Subcutaneous abdominal adipose tissue (tissue), 5 donors: Measurements from ENCODE around the gene TOMM7.

Experiments
- H3K27ac ChIP-seq: one replicate; pipeline ENCODE4 v1.7.0; 2013; ENCODE audit warnings: low read depth, mild to moderate bottlenecking, inconsistent platforms, low read length, moderate library complexity
- H3K27me3 ChIP-seq, 5 donors: one replicate each; pipeline ENCODE4 v1.7.0; 2013; ENCODE audit warnings: low read length in 5 of 5, inconsistent platforms in 1 of 5; ENCODE audit not compliant: control insufficient read depth in 5 of 5, insufficient read depth in 4 of 5
- H3K36me3 ChIP-seq, 5 donors: one replicate each; pipeline ENCODE4 v1.7.0; 2013; ENCODE audit warnings: low read length in 5 of 5; ENCODE audit not compliant: control insufficient read depth in 5 of 5, insufficient read depth in 5 of 5
- H3K4me1 ChIP-seq, 5 donors: one replicate each; pipeline ENCODE4 v1.7.0; 2013; ENCODE audit warnings: low read length in 5 of 5, mild to moderate bottlenecking in 3 of 5, moderate library complexity in 1 of 5; ENCODE audit not compliant: control insufficient read depth in 5 of 5, insufficient read depth in 5 of 5
- H3K4me3 ChIP-seq, 5 donors: one replicate each; pipeline ENCODE4 v1.7.0; 2013; ENCODE audit warnings: low read length in 5 of 5, low read depth in 1 of 5
- H3K9ac ChIP-seq, 5 donors: one replicate each; pipeline ENCODE4 v1.7.0; 2013; ENCODE audit warnings: low read length in 5 of 5, mild to moderate bottlenecking in 4 of 5, moderate library complexity in 3 of 5
- H3K9me3 ChIP-seq, 5 donors: one replicate each; pipeline ENCODE4 v1.7.0; 2013; ENCODE audit warnings: low read length in 5 of 5; ENCODE audit not compliant: control insufficient read depth in 5 of 5
- donor health status: healthy.
- donor health status: healthy.
- donor health status: healthy.
- donor health status: healthy.
- donor health status: healthy.

The TOMM7 gene

GRCh38 chr7:22776964-22777363 is 45.7 kb downstream of the TOMM7 start:
- H3K9ac ChIP-seq, result no peak overlapping the region
- no peak overlapping the region for H3K27ac ChIP-seq
- no peaks in the 10 kb centered on the region for H3K27me3 ChIP-seq
- H3K4me1 ChIP-seq, result peaks cover 0 to 15% (median 9%) of the 10 kb centered on the region in 5 donors
- no peak overlapping the region for H3K4me3 ChIP-seq
- H3K36me3 ChIP-seq, result no peaks in the 10 kb centered on the region
- no peaks in the 10 kb centered on the region for H3K9me3 ChIP-seq

- Histone ChIP-seq H3K9ac (no peak overlapping the region), H3K4me3 (no peak overlapping the region), H3K36me3 (no peaks in the 10 kb centered on the region), H3K9me3 (no peaks in the 10 kb centered on the region), H3K27me3 (no peaks in the 10 kb centered on the region), H3K4me1 (no peaks in the 10 kb centered on the region), H3K27ac (no peak overlapping the region)
These were observed 49.8 kb downstream of the TOMM7 start for GRCh38 chr7:22772885-22773284.

GRCh38 chr7:22771872-22772228 is 50.8 kb downstream of the TOMM7 start:
- Histone ChIP-seq H3K27me3 (no peaks in the 10 kb centered on the region), H3K4me1 (no peaks in the 10 kb centered on the region), H3K4me3 (no peak overlapping the region), H3K9me3 (no peaks in the 10 kb centered on the region), H3K9ac (no peak overlapping the region), H3K36me3 (no peaks in the 10 kb centered on the region), H3K27ac (no peak overlapping the region)

- H3K27me3 ChIP-seq, result no peaks in the 10 kb centered on the region
- no peaks in the 10 kb centered on the region for H3K4me1 ChIP-seq
- H3K27ac ChIP-seq, result no peak overlapping the region
- H3K9me3 ChIP-seq, result no peaks in the 10 kb centered on the region
- no peaks in the 10 kb centered on the region for H3K36me3 ChIP-seq
- no peak overlapping the region for H3K4me3 ChIP-seq
- H3K9ac ChIP-seq, result no peak overlapping the region
These were observed 51.3 kb downstream of the TOMM7 start for GRCh38 chr7:22771194-22771871.

GRCh38 chr7:22765609-22766008 is 57.0 kb downstream of the TOMM7 start:
- Histone ChIP-seq H3K9me3 (peaks cover 0 to 2% (median 0%) of the 10 kb centered on the region in 5 donors), H3K36me3 (no peaks in the 10 kb centered on the region), H3K27ac (no peak overlapping the region), H3K4me1 (no peaks in the 10 kb centered on the region), H3K9ac (no peak overlapping the region), H3K4me3 (no peak overlapping the region), H3K27me3 (no peaks in the 10 kb centered on the region)
